ENCODE measurements around the gene WDR86.

GRCh38 chr7:151373599-151373998 is 36.2 kb downstream of the WDR86 start:
- TF ChIP-seq POLR2A (IDR thresholded peaks at IDR 0.05; ENCODE audit: low read depth, low read length) (no peak), TAF1 (IDR thresholded peaks at IDR 0.05; ENCODE audit: low read depth, low read length) (no peak)
